GM18511 (cell line): ENCODE data around the gene BMP7.

Source experiments
- ATAC-seq: cut with Tn5 transposase; IDR thresholded peaks from one replicate; pipeline ENCODE4 v1.9.1; 2021; ENCODE audit warnings: mild to moderate bottlenecking, moderate library complexity; ENCODE audit not compliant: unreplicated experiment

The BMP7 gene

GRCh38 chr20:57134804-57135203 is 131.6 kb downstream of the BMP7 start:
- ATAC-seq = no peak

GRCh38 chr20:57133926-57134650 is 132.4 kb downstream of the BMP7 start:
- ATAC-seq = no peak

- ATAC-seq = no peak
Observed at GRCh38 chr20:57131601-57132391, 134.6 kb downstream of the BMP7 start.

- no peak for ATAC-seq
Observed at GRCh38 chr20:57131077-57131476, 135.4 kb downstream of the BMP7 start.

- no peak for ATAC-seq
Observed at GRCh38 chr20:57130160-57130772, 136.2 kb downstream of the BMP7 start.

- ATAC-seq = no peak
Observed at GRCh38 chr20:57129303-57129702, 137.1 kb downstream of the BMP7 start.

GRCh38 chr20:57128044-57128757 is 138.2 kb downstream of the BMP7 start:
- no peak for ATAC-seq

GRCh38 chr20:57126481-57127092 is 139.9 kb downstream of the BMP7 start:
- no peak for ATAC-seq

- ATAC-seq = no peak
Observed at GRCh38 chr20:57124800-57125517, 141.5 kb downstream of the BMP7 start.

GRCh38 chr20:57124366-57124765 is 142.1 kb downstream of the BMP7 start:
- no peak for ATAC-seq

- ATAC-seq = no peak
Observed at GRCh38 chr20:57123504-57123903, 142.9 kb downstream of the BMP7 start.

GRCh38 chr20:57122536-57123489 is 143.6 kb downstream of the BMP7 start:
- no peak for ATAC-seq

- no peak for ATAC-seq
Observed at GRCh38 chr20:57118964-57119363, 147.5 kb downstream of the BMP7 start.
